RWPE1 (cell line): ENCODE measurements around the gene TRIML1.

ENCODE experiments used
- CTCF ChIA-PET: fragments of 350-600 bp; sonication (Branson Sonifier 250); formaldehyde crosslinking; extraction: SDS; loops from one replicate; lab custom pipeline; 2021; lab: Yijun Ruan, JAX
- POLR2A ChIA-PET: fragments of 400-600 bp; formaldehyde crosslinking; extraction: SDS; loops from one replicate; lab custom pipeline; 2020; ENCODE audit warnings: antibody characterized with exemption; ENCODE audit not compliant: low non-redundant PET; lab: Yijun Ruan, JAX
- DNase-seq: peaks from one replicate; pipeline ENCODE4 v3.0.0; 2012; ENCODE audit warnings: low spot score
- H3K27ac ChIP-seq: fragments of 450-650 bp; 2 replicates; pipeline ENCODE4 v1.5.1; 2017
- TF ChIP-seq, protein P1 (sequence below): fragments of 450-650 bp; conservative IDR thresholded peaks from 2 replicates; pipeline ENCODE4 v1.5.1; 2017; ENCODE audit warnings: low read depth, mild to moderate bottlenecking

The TRIML1 gene

GRCh38 chr4:188110036-188110435 is 29.2 kb upstream of the TRIML1 start:
- TF ChIP-seq, protein P1, sequence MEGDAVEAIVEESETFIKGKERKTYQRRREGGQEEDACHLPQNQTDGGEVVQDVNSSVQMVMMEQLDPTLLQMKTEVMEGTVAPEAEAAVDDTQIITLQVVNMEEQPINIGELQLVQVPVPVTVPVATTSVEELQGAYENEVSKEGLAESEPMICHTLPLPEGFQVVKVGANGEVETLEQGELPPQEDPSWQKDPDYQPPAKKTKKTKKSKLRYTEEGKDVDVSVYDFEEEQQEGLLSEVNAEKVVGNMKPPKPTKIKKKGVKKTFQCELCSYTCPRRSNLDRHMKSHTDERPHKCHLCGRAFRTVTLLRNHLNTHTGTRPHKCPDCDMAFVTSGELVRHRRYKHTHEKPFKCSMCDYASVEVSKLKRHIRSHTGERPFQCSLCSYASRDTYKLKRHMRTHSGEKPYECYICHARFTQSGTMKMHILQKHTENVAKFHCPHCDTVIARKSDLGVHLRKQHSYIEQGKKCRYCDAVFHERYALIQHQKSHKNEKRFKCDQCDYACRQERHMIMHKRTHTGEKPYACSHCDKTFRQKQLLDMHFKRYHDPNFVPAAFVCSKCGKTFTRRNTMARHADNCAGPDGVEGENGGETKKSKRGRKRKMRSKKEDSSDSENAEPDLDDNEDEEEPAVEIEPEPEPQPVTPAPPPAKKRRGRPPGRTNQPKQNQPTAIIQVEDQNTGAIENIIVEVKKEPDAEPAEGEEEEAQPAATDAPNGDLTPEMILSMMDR, result no peak
- H3K27ac ChIP-seq, result peak overlapping the region; percentile 46
- ChIA-PET CTCF (interaction anchor here (0.9 kb wide), 1 partner anchor 18 kb away, joined by 3 read pairs; no protein-coding TSS in a partner anchor), POLR2A (no interaction called here)
- DNase-seq, result no peak

GRCh38 chr4:188110741-188111471 is 28.3 kb upstream of the TRIML1 start:
- ChIA-PET POLR2A (no interaction called here), CTCF (no interaction called here)
- DNase-seq, result no peak
- H3K27ac ChIP-seq, result peak overlapping the region; percentile 46
- TF ChIP-seq, protein P1, result no peak

- ChIA-PET POLR2A (no interaction called here), CTCF (no interaction called here)
- peak overlapping the region; percentile 72 for H3K27ac ChIP-seq
- TF ChIP-seq, protein P1, result no peak
- DNase-seq, result no peak
Observed at GRCh38 chr4:188111955-188112354, 27.3 kb upstream of the TRIML1 start.

GRCh38 chr4:188113156-188113555 is 26.1 kb upstream of the TRIML1 start:
- POLR2A ChIA-PET, result no interaction called here
- peak overlapping the region; percentile 72 for H3K27ac ChIP-seq
- TF ChIP-seq, protein P1, result no peak
- DNase-seq, result peak; percentile 90
- CTCF ChIA-PET, result no interaction called here

DNA sequence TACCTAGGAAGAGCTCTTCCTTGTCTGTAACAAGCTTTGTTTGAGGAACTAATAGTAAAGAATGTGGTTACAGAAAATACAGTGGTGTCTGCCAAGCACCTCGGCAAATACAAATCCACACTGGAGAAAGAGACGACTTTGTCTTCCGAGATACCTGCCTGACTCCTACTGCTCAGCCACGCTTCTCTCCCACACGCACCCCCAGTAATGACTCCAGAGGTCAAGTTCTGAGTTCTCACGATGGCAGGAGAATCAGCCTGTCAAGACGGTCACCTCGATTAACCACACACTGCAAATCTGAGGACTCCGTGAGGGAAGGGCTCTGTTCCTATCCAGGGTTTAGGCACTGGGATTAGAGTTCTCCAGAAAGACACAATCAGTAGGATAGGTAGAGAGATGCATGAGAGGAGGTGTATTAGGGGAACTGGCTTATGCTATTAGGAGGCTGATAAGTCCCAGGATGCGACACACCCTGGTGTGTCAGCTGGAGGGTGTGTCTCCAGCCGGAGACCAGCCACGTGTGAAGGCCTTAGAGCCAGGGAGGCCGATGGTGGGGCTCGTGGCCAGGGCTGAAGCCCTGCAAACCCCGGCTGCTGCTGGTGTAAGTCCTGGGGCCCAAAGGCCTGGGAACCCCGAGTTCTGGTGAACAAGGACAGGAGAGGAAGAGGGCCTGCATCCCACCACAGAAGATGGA is 21.5 kb upstream of the TRIML1 start:
- TF ChIP-seq, protein P1, result no peak
- H3K27ac ChIP-seq, result no peak overlapping the region
- no peak for DNase-seq
- POLR2A ChIA-PET, result no interaction called here
- CTCF ChIA-PET, result no interaction called here

GRCh38 chr4:188121530-188121929 is 17.7 kb upstream of the TRIML1 start:
- POLR2A ChIA-PET, result no interaction called here
- H3K27ac ChIP-seq, result no peak overlapping the region
- TF ChIP-seq, protein P1, result no peak
- no peak for DNase-seq
- CTCF ChIA-PET, result no interaction called here
